HG02981 (cell line): Measurements from ENCODE around the gene CUL7.

Experiments used
- ATAC-seq: cut with Tn5 transposase; IDR thresholded peaks from one replicate; pipeline ENCODE4 v1.9.1; 2021; ENCODE audit warnings: mild to moderate bottlenecking, moderate library complexity; ENCODE audit not compliant: unreplicated experiment

Gene CUL7

DNA sequence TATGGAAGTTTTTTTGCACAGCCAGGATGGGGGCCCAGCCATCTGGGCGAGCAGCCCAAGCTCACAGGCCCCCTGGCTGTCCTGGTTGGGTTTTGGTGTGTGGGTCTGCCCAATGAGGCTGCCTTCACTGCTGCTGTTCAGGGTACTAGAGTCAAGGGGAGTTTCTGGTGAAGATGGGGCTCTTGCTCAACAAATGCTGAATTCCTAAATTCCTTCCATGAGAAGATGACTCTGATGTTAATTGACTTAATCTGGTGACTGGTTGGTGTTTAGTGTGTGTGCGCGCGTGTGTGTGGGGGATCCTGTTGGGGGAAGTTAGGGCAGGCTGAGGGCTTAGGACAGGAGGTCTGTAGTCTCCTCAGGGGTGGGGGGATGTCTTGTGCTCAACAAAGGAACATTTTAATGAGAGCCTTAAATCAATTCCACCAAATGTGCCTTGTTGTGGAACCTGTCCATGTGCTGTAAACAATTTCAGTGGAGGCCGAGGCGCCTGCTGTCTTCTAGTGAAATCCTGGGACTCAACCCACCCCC is 24.4 kb upstream of the CUL7 start:
- no peak for ATAC-seq

DNA sequence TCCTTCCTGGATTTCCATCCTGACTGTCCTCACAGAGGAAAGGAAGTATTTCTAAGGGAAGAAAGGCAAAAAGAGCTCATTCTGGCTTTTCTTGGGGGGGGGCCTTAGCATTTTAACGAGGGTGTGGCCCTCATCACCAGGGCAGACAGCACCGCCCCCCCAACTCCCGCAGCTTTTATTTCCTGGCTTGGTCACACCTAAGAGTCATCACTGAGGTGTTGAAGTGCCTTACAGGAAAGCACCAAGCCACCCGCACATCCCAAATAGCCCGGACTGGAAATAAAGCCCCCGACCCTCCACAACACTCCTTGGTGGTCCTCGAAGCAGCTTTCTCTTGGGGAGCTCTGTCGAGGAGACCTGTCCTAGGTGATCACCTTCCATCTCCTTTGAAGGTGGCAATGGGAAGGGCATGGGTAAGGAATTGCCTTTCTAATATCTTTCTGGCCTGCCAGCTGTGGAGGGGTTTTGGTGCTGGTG is 23.7 kb upstream of the CUL7 start:
- no peak for ATAC-seq

DNA sequence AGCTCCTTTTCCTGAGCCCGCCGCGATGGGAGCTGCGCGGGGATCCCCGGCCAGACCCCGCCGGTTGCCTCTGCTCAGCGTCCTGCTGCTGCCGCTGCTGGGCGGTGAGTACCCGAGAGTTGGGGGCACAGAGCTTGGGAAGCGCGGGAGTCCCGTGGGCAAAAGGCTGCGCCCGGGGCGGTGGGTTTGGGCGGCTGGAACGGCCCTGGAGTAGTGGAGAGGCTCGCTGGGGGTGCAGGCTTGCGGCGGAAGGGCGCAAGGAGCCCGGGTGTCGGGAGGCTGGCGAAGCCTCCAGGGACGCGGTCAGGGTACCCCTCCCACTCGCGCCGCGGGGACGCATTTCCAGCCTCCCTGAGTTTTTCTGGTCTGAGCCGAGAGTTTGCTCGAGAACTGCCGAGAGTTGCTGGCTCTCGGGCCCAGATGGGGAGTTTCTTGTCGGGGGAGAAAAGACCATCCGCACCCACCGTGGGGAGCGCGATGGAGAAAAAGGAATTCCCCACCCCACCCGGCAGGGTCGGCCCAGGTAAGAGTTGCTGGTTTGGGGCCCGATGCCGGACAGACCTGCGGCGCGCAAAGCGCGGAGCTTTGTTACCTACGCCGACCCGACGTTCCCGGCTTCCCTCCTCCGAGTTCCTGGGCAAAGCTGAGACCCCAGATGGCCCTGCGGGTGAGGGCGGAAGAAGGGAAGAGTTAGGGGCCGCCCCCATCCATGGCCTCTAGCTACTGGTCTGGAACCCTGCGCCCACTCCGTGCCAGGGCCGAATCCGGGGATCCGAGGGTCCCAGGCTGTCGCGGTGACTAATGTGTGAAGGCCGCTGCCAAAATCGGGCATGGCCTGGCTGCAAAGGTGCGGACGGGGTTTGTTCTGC is 23.0 kb upstream of the CUL7 start:
- no peak for ATAC-seq

DNA sequence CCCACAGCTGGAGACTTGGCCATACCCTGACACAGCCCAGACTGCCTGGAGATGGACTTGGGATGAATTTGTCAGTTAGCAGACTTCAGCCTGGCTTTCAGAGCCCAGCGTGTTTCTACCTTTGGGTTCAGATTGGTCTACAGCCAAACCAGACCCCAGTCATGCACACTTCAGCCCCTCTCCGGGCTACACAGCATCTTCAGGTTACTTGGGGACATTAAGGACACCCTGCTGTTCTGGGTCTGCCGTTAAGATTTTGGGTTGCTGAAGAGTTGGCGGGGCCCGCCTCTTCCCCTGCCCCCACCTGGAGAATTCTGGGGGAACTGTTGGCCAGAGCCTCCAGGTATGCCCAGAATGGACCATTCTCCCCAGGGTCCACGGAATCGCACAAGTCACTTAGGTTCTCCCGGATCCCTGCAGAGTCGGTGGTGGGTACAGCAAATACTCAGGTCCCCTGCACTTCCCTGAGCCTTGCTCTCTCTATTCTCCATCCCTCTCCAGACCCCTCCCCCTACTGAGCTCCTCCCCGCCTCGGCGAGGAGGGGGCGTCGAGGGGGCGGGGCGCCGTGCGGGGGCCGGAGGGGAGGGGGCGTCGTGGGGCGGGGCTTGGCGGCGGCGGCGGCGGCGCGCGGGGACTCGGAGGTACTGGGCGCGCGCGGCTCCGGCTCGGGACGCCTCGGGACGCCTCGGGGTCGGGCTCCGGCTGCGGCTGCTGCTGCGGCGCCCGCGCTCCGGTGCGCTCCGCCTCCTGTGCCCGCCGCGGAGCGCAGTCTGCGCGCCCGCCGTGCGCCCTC is 22.2 kb upstream of the CUL7 start, which contains the start of gene PTK7:
PTK7 (plus strand) TSS at position 645 of the 794 bp plus-strand sequence. CDS start 175 bp downstream, outside the sequence.
- ATAC-seq = no peak

DNA sequence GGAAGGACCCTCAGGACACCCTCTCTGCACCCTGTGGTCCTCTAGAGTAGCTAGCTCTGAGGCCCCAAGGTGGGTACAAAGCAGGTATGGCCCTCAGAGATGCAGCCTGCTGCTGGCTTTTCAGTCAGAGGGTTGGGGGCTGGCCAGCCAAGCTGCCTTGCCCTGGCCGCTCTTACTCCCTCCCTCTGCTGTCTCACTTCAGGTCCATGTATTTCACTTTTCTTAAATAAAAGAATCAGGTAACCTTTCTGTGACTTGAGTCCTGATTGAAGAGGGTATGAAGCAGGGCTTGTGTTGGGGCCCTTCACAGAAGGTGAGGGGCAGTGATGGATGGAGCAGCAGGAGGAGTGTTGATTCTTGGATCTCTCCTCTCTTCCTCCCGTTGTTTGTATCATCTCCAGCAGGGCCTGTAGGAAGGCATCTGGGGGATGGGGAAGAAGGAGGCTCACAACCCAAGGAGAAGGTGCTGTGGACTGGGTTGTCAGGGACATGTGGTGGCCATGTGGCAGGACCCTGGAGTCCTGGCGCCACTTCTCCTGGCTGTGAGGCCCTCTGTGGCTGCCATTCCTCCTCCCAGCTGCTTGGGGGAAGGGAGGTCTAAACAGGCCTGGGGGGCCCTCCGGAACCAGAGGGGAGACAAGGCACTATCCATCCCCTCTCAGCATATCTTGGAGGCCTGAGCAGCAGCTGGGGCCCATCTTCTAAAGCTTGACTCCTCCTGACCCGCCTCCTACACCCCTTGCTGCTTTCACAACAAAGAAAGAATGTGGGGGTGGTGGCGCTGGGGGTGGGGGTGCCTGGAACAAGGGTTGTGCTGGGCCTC is 21.4 kb upstream of the CUL7 start:
- no peak for ATAC-seq

GRCh38 chr6:43070028-43070632 is 16.5 kb upstream of the CUL7 start:
- no peak for ATAC-seq

DNA sequence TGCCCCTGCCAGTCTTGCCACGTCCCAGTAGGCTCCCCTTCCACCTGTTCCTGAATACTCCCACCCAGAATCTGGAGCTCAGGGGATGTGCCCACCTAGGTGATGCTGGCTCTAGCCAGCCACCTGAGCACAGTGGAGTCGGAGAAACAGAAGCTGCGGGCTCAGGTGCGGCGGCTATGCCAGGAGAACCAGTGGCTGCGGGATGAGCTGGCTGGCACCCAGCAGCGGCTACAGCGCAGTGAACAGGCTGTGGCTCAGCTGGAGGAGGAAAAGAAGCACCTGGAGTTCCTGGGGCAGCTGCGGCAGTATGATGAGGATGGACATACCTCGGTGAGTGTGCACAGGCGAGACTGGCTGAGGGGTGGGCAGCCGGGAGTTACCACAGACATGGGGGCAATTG is 9.2 kb upstream of the CUL7 start:
- ATAC-seq = no peak

- no peak for ATAC-seq
Observed at GRCh38 chr6:43061861-43062260, 8.2 kb upstream of the CUL7 start.

- no peak for ATAC-seq
Observed at GRCh38 chr6:43060755-43061633, 7.3 kb upstream of the CUL7 start.

GRCh38 chr6:43060034-43060754 is 6.5 kb upstream of the CUL7 start:
- no peak for ATAC-seq

DNA sequence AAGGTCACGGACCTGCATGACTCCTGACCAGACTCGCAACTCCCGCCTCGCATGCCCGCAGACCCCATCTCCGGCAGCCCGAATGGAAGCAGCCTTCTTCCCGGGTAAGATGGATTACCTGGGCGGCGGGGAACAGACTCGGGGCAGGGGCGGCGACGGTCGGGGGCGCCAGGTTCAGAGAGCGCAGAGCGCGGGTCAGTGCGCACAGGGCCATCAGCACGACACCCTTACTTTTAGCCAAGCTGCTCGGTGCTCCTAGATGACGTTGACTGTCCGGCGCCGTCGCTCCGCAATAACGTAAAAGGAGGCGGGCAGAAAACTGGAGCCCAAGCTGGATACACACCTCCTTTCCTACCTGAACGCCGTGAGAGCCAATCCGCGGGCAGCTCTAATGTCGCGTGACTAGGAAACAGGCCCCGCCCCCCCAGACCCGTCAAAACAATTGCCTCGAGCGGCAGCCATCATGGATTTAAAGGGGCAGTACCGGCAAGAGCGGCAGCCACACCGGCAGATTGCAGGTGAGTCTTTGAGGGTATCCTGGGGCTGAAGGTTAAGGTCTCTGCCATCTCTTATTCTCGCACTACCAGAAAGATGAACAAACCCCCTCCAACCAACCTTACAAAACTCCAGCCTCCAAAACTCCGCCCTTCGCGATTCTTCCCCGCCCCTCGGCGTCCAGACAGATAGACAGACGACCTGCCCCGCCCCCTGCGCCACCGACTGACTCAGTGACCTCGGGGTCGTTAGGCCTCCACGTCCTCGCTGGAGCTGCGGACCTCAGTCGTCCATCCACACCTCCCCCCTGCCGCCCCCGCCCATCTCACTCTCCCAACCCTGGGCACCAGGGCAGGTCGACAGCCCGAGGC is 5.8 kb upstream of the CUL7 start, which contains the start of the genes KLC4 and MRPL2:
KLC4 (plus strand) TSS at position 464 of the 866 bp plus-strand sequence. CDS start 1,705 bp downstream, outside the sequence.
MRPL2 (minus strand) TSS at position 267 of the 866 bp plus-strand sequence; CDS start at position 214, 53 bp downstream.
- peak; percentile 88 for ATAC-seq

DNA sequence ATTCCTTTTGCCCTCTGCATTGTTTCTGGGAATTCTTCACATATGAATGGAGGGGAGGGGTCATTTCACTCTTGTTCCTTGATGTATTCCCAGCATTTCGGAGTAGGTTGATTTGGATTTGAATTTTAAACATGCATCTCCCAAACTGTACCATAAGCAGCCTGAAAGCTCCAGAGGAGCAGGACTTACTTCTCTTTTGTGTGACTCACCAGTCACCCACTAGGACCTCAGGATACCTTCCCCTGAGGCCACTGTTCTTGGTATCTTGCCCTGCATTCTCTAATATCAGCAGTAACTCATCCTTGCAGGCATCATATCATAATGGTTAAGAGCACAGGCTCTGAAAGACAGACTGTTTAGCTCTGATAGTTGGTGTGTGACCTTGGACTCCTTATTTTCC is 4.9 kb upstream of the CUL7 start:
- ATAC-seq = no peak

- no peak for ATAC-seq
Observed at GRCh38 chr6:43055966-43056365, 2.3 kb upstream of the CUL7 start.

- ATAC-seq = no peak
Observed at GRCh38 chr6:43054206-43054943, 724 bp upstream of the CUL7 start.

DNA sequence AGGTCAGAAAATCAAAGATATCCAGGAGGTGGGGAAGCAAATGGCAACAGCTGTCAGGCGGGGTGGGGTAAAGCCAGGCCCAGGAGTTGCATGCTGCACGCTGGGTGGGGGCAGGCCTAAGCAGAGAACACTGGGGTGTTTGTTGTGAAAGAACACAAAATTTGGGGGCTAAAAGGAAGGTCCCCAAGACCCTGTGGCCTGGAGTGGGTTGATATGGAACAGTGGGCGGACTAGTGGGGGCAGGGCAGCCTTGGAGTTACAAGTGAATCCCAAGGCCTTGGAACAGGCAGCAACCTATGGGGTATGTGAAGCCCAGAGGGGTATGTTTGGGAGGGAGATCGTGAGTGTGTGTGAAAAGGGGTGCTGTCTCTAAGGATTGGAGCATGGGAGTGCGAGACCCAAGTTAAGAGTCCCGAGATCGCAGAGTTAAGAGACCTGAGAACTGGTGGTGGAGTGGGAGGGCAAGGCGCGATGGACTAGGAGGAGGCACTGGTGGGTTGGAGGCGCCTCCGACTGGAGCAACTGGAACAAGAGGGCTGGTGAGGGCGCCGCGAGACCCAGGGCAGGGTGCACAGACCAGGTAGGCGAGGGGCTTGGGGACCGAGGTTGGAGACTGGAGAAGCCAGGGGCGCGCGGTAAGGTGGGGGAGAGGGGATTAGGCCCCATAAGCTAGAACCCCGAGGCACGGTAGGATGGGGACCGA is 658 bp downstream of the CUL7 start:
- ATAC-seq = peak; percentile 14

GRCh38 chr6:43052225-43052841 is 1.3 kb downstream of the CUL7 start:
- no peak for ATAC-seq
